RKO (cell line): ENCODE measurements around the gene HSPBAP1.

Experiments used
- DNase-seq: peaks from one replicate; pipeline ENCODE4 v3.0.0-alpha.2; 2016; ENCODE audit warnings: low spot score

HSPBAP1 gene, protein sequence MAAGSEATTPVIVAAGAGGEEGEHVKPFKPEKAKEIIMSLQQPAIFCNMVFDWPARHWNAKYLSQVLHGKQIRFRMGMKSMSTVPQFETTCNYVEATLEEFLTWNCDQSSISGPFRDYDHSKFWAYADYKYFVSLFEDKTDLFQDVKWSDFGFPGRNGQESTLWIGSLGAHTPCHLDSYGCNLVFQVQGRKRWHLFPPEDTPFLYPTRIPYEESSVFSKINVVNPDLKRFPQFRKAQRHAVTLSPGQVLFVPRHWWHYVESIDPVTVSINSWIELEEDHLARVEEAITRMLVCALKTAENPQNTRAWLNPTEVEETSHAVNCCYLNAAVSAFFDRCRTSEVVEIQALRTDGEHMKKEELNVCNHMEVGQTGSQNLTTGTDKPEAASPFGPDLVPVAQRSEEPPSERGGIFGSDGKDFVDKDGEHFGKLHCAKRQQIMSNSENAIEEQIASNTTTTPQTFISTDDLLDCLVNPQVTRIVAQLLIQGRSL

GRCh38 chr3:122793568-122794416 lies at the start of gene HSPBAP1:
Gene HSPBAP1 (minus strand): TSS chr3:122793831. CDS start chr3:122793680, 151 bp downstream.
- peak; percentile 98 for DNase-seq

GRCh38 chr3:122835590-122835989 lies 42.0 kb upstream of the HSPBAP1 start:
- no peak for DNase-seq

- DNase-seq, result no peak
These were observed 34.6 kb upstream of the HSPBAP1 start for GRCh38 chr3:122828281-122828680.

DNA sequence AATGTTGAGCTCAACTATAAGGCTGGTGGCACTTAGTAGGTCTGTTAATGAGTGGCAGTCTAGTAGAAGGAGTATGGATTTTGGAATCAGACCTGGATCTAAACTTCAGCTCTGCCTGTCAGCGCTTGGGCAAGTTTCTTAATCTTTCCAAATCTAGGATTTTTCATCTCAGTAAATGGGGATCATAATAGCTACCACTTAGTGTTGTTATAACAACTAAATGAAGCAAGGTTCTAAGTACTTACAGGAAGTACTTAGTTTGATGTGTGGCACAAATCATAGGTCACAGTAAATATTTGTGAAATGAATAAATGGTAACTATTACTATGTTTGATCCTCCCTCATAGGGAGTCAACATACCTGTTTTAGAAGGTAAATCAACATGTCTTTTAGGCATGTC lies 32.6 kb upstream of the HSPBAP1 start:
- no peak for DNase-seq

DNA sequence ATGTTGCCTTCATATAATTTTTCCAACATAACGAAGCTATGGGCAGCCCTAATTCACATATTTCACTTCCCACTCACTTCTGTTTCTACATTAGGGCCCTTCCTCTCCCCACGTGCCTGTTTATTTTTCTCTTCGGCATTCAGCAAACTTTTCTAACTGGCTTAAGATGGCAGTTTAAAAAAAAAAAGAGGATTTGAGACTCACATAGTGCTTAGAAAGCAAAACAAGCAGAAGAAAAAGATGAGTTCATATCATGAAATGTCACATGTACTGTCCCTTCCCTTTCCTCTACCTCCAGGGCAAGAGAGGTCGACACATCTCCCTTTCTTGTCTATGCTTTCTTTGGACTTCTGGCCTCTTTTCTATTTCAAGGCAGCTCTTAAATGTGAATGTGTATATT lies 31.8 kb upstream of the HSPBAP1 start:
- no peak for DNase-seq

- peak; percentile 14 for DNase-seq
These were observed 31.1 kb upstream of the HSPBAP1 start for GRCh38 chr3:122824465-122825381.

DNA sequence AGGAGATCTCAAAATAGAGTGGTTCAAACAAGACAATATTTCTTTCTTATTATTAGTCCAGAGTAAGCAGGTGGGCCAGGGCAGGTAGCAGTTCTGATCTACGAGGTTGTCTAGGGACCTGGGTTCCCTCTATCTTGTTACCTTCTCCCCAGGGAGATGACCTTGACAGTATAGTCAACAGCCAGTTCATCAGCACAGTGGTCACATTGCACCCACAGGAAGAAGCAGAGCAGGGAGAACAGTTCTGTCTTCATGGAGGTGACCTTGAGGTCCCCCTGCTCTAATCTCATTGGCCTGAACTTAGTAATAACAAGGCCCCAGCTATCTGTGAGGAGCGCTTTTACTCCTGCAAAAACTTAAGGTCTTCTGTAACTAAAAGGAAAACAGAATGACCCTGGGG lies 23.0 kb upstream of the HSPBAP1 start:
- no peak for DNase-seq

GRCh38 chr3:122810734-122811133 lies 17.1 kb upstream of the HSPBAP1 start:
- no peak for DNase-seq

DNA sequence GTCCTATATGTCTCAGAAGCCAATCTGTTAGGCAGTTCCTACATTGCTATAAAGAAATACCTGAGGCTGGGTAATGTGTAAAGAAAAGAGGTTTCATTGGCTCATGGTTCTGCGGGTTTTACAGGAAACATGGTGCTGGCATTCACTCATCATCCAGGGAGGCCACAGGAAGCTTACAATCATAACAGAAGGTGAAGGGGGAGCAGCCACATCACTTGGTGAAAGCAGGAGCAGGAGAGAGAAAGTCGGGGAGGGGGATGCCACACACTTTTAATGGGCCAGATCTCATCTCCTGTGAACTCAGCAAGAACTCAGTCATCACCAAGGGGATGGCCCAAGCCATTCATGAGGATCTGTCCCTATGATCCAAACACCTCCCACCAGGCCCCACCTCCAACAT lies 10.3 kb upstream of the HSPBAP1 start:
- no peak for DNase-seq

DNA sequence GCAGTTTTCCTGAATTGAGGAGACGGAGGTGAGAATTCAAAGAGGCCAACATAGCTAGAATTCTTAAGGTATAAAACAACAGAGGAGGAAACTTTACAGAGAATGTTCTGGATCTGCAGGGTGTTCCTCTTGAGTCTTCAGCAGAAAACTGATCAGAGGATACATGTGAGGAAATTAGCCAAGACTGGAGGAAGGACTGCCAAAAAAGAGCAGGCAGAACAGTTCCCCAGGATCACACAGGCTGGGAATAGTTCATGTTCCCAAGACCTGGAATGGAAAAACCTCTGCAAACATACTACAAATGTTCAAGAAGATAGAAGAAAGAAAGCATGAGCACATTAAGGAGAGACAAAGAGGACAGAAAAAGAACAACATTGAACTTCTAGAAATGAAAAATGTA lies 8.7 kb upstream of the HSPBAP1 start:
- DNase-seq, result no peak

DNA sequence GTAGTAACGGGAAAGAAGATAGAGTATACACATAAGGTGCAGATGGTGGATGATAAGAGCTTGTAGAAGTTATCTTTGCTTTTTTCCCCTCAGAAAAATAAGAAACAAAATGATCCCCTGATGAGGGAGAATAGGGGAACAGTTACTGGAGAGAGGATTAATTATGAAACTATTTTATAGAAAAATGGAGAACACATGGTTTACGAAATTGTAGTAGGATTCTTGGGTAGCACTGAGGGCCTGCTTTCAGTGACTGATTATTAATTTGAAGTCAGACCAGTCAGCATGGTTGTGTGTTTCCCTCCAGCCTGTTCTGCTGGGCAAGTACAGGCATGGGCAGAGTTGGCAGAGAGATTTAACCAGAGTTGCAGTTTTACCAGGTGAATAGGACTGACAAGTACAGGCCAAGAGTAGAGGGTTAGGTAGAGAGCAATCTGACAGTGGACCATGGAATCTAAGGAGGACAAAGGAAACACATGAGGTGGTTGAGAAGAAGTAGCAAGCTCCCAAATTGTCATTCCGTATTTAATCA lies 7.1 kb upstream of the HSPBAP1 start:
- no peak for DNase-seq

DNA sequence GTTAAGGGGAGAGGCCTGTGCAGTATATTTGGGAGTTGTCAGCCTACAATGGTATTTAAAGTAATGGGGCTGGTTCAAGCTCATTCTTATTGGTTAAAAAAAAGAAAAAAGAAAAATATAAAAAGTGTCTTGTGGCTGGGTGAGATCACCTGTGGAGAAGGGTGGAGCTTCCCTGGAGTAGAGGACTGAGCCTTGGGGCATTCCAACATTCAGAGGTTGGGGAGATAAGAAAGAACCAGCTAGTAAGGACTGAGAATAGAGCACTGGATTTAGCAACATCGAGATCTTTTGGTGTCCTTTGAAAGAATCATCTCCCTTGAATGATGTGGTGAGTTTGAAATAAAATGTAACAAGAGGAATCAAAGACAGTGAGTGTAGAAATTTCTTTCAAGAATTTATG lies 6.4 kb upstream of the HSPBAP1 start:
- no peak for DNase-seq

DNA sequence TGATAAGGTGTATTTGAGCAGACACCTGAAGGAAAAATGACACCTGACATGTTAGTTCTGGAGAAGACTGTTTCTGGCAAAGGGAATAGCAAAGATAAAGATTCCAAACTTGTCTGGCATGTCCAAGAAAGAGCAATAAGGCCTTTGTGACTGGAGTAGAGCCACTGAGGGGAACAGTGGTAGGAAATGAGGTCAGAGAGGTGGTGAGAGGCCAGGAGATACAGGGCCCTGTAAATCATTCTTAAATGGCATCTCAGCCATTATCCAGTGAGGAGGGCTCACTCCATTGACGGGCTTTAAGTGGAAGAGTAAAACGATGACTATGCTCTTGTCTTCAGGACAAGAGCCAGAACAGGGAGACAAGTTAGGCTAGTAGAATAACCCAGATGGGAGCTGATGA lies 5.7 kb upstream of the HSPBAP1 start:
- no peak for DNase-seq

DNA sequence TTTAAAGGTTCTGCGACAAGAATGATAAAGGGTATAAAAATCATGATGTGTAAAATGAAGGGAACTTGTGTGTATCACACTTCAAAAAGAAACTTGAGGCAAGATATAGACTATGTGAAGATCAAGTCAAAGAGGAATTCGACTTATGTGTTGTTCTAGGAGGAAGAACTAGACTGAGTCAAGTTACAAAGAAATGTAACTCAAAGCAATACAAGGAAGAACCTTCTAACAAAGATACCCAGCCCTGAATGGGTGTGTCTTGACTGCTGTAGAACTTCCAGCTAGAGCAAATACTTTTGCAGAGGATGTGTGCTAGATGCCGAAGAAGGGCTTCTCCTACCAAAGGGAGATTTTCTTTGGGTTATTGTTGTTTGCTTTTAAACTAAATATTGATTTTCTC lies 3.7 kb upstream of the HSPBAP1 start:
- DNase-seq, result no peak

DNA sequence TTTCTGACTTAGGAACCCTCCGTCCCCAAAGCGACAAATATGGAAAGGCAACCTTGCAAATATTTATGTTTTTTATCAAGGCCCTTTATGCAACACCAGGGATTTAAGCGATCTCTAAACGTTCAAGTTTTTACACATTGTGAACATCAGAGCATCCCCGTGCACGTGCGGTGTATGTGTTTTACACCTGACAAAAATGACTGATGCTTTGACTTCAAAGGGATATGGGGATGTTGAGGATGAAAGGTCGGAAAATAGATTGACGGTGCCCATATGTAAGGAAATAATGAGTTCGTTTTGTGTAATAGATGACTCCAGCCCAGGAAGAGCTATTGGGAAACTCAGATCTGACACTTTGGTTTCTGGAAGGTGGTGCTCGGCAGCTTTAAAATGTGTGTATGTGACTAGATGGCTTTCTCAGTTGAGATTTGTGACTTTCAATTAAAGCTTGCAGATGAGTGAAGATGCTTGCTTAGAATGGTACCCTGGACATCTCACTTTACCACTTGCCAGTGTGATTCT lies 2.1 kb upstream of the HSPBAP1 start:
- peak; percentile 47 for DNase-seq

DNA sequence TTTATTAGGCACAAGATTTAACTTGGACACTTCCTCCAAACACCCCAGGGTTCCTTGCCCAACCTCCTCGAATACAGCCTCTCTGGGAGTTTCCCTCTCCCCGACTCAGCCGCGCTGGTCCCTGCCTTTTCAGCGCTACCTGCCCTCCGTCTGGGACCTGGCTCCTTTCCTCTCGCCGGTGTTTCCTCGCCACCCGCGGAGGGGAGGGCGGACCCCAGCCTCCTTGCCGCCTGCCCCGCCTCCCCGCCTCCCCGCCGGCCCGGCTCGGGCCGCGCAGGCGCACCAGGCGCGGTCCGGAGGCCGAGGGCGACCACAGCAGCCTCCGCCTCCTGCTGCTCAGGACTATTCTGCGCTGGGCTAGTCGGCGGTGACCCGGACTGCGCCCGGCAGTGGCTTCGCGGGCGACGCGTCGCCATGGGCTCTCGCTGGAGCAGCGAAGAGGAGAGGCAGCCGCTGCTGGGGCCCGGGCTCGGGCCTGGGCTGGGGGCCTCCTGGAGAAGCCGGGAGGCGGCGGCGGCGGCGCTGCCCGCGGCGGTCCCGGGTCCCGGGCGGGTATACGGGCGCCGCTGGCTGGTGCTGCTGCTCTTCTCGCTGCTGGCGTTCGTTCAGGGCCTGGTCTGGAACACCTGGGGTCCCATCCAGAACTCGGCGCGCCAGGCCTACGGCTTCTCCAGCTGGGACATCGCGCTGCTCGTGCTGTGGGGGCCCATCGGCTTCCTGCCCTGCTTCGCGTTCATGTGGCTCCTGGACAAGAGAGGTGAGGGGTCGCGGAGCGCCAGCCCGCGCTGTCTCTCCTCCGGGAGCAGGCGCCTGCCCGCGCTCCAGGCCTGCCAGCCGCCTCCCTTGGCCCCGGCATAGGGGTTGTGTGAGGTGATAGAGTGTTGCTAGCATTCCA lies 1.4 kb upstream of the HSPBAP1 start, which contains the start of gene SLC49A4:
Gene SLC49A4 (plus strand): TSS at position 291 of the 895 bp plus-strand sequence. CDS start 124 bp downstream, at position 415.
- peak; percentile 82 for DNase-seq

DNA sequence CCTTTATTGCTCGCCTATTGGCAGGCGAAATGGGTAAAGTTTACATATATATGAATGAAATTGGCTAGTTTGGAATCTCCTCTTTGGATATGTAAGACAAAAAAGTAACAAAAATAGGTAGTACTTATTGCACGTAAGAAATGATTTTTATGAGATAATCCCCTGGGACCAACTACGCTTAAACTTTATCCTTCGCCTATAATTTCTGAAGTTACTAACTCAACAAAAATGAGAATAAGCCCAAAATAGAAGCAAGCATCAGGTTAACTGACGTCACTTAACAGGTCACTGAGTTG lies 800 bp upstream of the HSPBAP1 start:
- peak; percentile 92 for DNase-seq

DNA sequence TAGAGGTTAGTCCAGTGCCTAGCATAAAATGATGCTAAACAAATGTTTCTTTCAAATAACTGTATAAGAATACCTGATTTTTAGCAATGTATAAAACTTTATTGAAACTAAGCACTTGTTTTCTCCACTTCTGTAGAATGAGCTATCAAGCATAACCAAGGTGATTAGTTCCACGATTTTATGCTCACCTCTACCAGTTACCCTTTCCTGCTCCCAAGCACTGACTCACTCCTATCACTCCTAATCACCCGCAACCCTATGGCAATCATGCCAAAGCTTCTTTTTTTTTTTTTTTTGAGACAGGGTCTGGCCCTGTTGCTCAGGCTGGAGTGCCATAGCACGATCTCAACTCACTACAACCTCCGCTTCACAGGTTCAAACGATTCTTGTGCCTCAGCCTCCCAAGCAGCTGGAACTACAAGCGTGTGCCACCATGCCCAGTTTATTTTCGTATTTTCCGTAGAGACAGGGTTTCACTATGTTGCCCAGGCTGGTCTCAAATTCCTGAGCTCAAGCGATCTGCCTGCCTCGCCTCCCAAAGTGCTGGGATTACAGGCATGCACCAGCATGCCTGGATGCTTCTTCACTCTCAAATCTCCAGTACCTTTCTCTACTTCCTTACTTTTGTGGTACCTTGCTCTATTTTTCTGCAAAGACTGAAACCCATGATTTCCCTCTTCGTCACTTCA lies 3.9 kb downstream of the HSPBAP1 start:
- no peak for DNase-seq

DNA sequence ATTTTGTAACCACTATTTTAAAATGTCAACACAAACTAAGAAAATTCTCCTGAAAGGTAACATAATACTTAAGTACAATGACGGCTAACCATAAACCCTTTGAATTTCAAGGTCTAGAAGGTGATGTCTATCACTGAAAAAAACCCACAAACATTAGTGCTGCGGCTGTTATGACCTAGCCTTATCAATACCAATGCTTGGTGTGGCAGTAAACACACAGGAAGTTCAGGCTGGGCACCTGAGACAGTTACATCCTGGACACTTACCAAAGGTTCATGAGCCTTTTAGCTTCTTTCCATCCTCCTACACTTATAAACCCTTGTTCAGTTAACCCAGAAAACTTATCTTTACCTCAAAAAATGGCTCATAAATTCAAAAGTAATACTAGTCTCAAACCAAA lies 5.8 kb downstream of the HSPBAP1 start:
- no peak for DNase-seq

- DNase-seq, result peak; percentile 33
These were observed 7.6 kb downstream of the HSPBAP1 start for GRCh38 chr3:122786066-122786465.
